Measurements from ENCODE around the gene AGO1. TPM values are rescaled to one million over a fixed set of nuclear protein-coding genes. Genes with fewer than 3 reads are reported as not detected.
"Not testable (repeated sequence)": the region's sequence is repeated elsewhere in the genome, so short reads cannot be mapped to it uniquely, and the experiment has no call there.

Gene AGO1
- total RNA-seq, 2 donors from 2014 or later: 28.6 to 33.0 TPM

- H3K4me1 Mint-ChIP-seq (ENCODE audit: low read depth): no peaks in the 10 kb centered on the region
- DNase-seq (no peak), ATAC-seq (replicated peaks in 1 of 2) (no peak)
- H3K27ac Mint-ChIP-seq: no peak overlapping the region
- no peaks in the 10 kb centered on the region for H3K36me3 Mint-ChIP-seq (ENCODE audit: insufficient read depth in 2 of 2)
- no peaks in the 10 kb centered on the region for H3K9me3 Mint-ChIP-seq
- no peaks in the 10 kb centered on the region for H3K27me3 Mint-ChIP-seq (ENCODE audit: low read depth)
- H3K4me3 Mint-ChIP-seq: no peak overlapping the region
These were observed 27.9 kb upstream of the AGO1 start for GRCh38 chr1:35854989-35855700.

GRCh38 chr1:35856964-35857363 lies 26.0 kb upstream of the AGO1 start:
- no peak overlapping the region for H3K27ac Mint-ChIP-seq

GRCh38 chr1:35857830-35858229 lies 25.2 kb upstream of the AGO1 start:
- no peaks in the 10 kb centered on the region for H3K27me3 Mint-ChIP-seq (ENCODE audit: low read depth)
- no peak overlapping the region for H3K4me3 Mint-ChIP-seq
- no peaks in the 10 kb centered on the region for H3K9me3 Mint-ChIP-seq
- H3K4me1 Mint-ChIP-seq (ENCODE audit: low read depth): no peaks in the 10 kb centered on the region
- no peak for DNase-seq
- no peak for ATAC-seq (replicated peaks in 1 of 2)
- H3K36me3 Mint-ChIP-seq (ENCODE audit: insufficient read depth in 2 of 2): no peaks in the 10 kb centered on the region
- H3K27ac Mint-ChIP-seq: no peak overlapping the region

More at GRCh38 chr1:35856964-35857363, 26.0 kb upstream of the AGO1 start:
- no peak overlapping the region for H3K4me3 Mint-ChIP-seq
- DNase-seq (no peak), ATAC-seq (replicated peaks in 1 of 2) (no peak)
- no peaks in the 10 kb centered on the region for H3K4me1 Mint-ChIP-seq (ENCODE audit: low read depth)
- no peaks in the 10 kb centered on the region for H3K27me3 Mint-ChIP-seq (ENCODE audit: low read depth)
- H3K9me3 Mint-ChIP-seq: no peaks in the 10 kb centered on the region
- H3K36me3 Mint-ChIP-seq (ENCODE audit: insufficient read depth in 2 of 2): no peaks in the 10 kb centered on the region

GRCh38 chr1:35860696-35861095 lies 22.3 kb upstream of the AGO1 start:
- H3K4me1 Mint-ChIP-seq (ENCODE audit: low read depth): no peaks in the 10 kb centered on the region
- H3K4me3 Mint-ChIP-seq: no peak overlapping the region
- ATAC-seq (replicated peaks in 1 of 2): no peak

GRCh38 chr1:35863136-35863535 lies 19.9 kb upstream of the AGO1 start:
- H3K27me3 Mint-ChIP-seq (ENCODE audit: low read depth): no peaks in the 10 kb centered on the region
- no peak overlapping the region for H3K4me3 Mint-ChIP-seq
- no peaks in the 10 kb centered on the region for H3K9me3 Mint-ChIP-seq
- H3K36me3 Mint-ChIP-seq (ENCODE audit: insufficient read depth in 2 of 2): no peaks in the 10 kb centered on the region
- no peak for ATAC-seq (replicated peaks in 1 of 2)
- H3K4me1 Mint-ChIP-seq (ENCODE audit: low read depth): no peaks in the 10 kb centered on the region
- H3K27ac Mint-ChIP-seq: no peak overlapping the region
- no peak for DNase-seq

More at GRCh38 chr1:35860696-35861095, 22.3 kb upstream of the AGO1 start:
- Mint-ChIP-seq H3K27ac (no peak overlapping the region), H3K36me3 (ENCODE audit: insufficient read depth in 2 of 2) (no peaks in the 10 kb centered on the region), H3K27me3 (ENCODE audit: low read depth) (no peaks in the 10 kb centered on the region), H3K9me3 (no peaks in the 10 kb centered on the region)
- DNase-seq: no peak

- H3K4me3 Mint-ChIP-seq: no peak overlapping the region
- no peaks in the 10 kb centered on the region for H3K9me3 Mint-ChIP-seq
- no peak overlapping the region for H3K27ac Mint-ChIP-seq
- H3K27me3 Mint-ChIP-seq (ENCODE audit: low read depth): no peaks in the 10 kb centered on the region
- H3K36me3 Mint-ChIP-seq (ENCODE audit: insufficient read depth in 2 of 2): no peaks in the 10 kb centered on the region
- H3K4me1 Mint-ChIP-seq (ENCODE audit: low read depth): no peaks in the 10 kb centered on the region
- DNase-seq (no peak), ATAC-seq (replicated peaks in 1 of 2) (no peak)
These were observed 19.0 kb upstream of the AGO1 start for GRCh38 chr1:35863881-35864625.

GRCh38 chr1:35864813-35865212 lies 18.2 kb upstream of the AGO1 start:
- no peak for ATAC-seq (replicated peaks in 1 of 2)
- DNase-seq: no peak
- no peak overlapping the region for H3K4me3 Mint-ChIP-seq
- no peaks in the 10 kb centered on the region for H3K27me3 Mint-ChIP-seq (ENCODE audit: low read depth)
- no peaks in the 10 kb centered on the region for H3K4me1 Mint-ChIP-seq (ENCODE audit: low read depth)
- no peak overlapping the region for H3K27ac Mint-ChIP-seq
- H3K9me3 Mint-ChIP-seq: no peaks in the 10 kb centered on the region
- H3K36me3 Mint-ChIP-seq (ENCODE audit: insufficient read depth in 2 of 2): no peaks in the 10 kb centered on the region

- no peaks in the 10 kb centered on the region for H3K4me1 Mint-ChIP-seq (ENCODE audit: low read depth)
- no peaks in the 10 kb centered on the region for H3K36me3 Mint-ChIP-seq (ENCODE audit: insufficient read depth in 2 of 2)
These were observed 16.0 kb upstream of the AGO1 start for GRCh38 chr1:35866991-35867390.

GRCh38 chr1:35869245-35869950 lies 13.6 kb upstream of the AGO1 start:
- not testable (repeated sequence) for ATAC-seq (replicated peaks in 1 of 2); H3K36me3 Mint-ChIP-seq (ENCODE audit: insufficient read depth in 2 of 2); H3K9me3 Mint-ChIP-seq; H3K27ac Mint-ChIP-seq; DNase-seq; H3K4me1 Mint-ChIP-seq (ENCODE audit: low read depth); H3K4me3 Mint-ChIP-seq; H3K27me3 Mint-ChIP-seq (ENCODE audit: low read depth)

More at GRCh38 chr1:35866991-35867390, 16.0 kb upstream of the AGO1 start:
- no peak for ATAC-seq (replicated peaks in 1 of 2)
- Mint-ChIP-seq H3K4me3 (no peak overlapping the region), H3K9me3 (no peaks in the 10 kb centered on the region), H3K27me3 (ENCODE audit: low read depth) (no peaks in the 10 kb centered on the region), H3K27ac (no peak overlapping the region)
- no peak for DNase-seq

GRCh38 chr1:35870651-35871309 lies 12.2 kb upstream of the AGO1 start:
- no peak for ATAC-seq (replicated peaks in 1 of 2)
- DNase-seq: no peak
- Mint-ChIP-seq H3K4me3 (no peak overlapping the region), H3K36me3 (ENCODE audit: insufficient read depth in 2 of 2) (no peaks in the 10 kb centered on the region), H3K27ac (no peak overlapping the region), H3K27me3 (ENCODE audit: low read depth) (no peaks in the 10 kb centered on the region), H3K9me3 (no peaks in the 10 kb centered on the region), H3K4me1 (ENCODE audit: low read depth) (no peaks in the 10 kb centered on the region)

- ATAC-seq (replicated peaks in 1 of 2) (no peak), DNase-seq (no peak)
- H3K36me3 Mint-ChIP-seq (ENCODE audit: insufficient read depth in 2 of 2): no peaks in the 10 kb centered on the region
- H3K27me3 Mint-ChIP-seq (ENCODE audit: low read depth): no peaks in the 10 kb centered on the region
- H3K27ac Mint-ChIP-seq: no peak overlapping the region
- no peak overlapping the region for H3K4me3 Mint-ChIP-seq
- no peaks in the 10 kb centered on the region for H3K4me1 Mint-ChIP-seq (ENCODE audit: low read depth)
- no peaks in the 10 kb centered on the region for H3K9me3 Mint-ChIP-seq
These were observed 9.7 kb upstream of the AGO1 start for GRCh38 chr1:35873243-35873750.

GRCh38 chr1:35874115-35874514 lies 8.9 kb upstream of the AGO1 start:
- not testable (repeated sequence) for H3K36me3 Mint-ChIP-seq (ENCODE audit: insufficient read depth in 2 of 2); H3K4me3 Mint-ChIP-seq; H3K27ac Mint-ChIP-seq; DNase-seq; H3K27me3 Mint-ChIP-seq (ENCODE audit: low read depth); H3K9me3 Mint-ChIP-seq; ATAC-seq (replicated peaks in 1 of 2); H3K4me1 Mint-ChIP-seq (ENCODE audit: low read depth)

GRCh38 chr1:35876988-35877387 lies 6.0 kb upstream of the AGO1 start:
- Mint-ChIP-seq H3K4me1 (ENCODE audit: low read depth) (peaks cover 6% of the 10 kb centered on the region), H3K27me3 (ENCODE audit: low read depth) (peaks cover 5% of the 10 kb centered on the region), H3K27ac (no peak overlapping the region), H3K9me3 (no peaks in the 10 kb centered on the region), H3K4me3 (no peak overlapping the region), H3K36me3 (ENCODE audit: insufficient read depth in 2 of 2) (no peaks in the 10 kb centered on the region)
- no peak for ATAC-seq (replicated peaks in 1 of 2)
- no peak for DNase-seq

Measured in activated T-cell treated with anti-CD3 and anti-CD28 coated beads, Interleukin-2, amount 50 U/mL, for 72 hours (primary cell).